GOT3 (cell line): ENCODE data around the gene SZRD1.

ENCODE experiments used
- DNase-seq: peaks from one replicate; lab custom pipeline; 2025; ENCODE audit warnings: mixed read lengths; lab: John Stamatoyannopoulos, UW

The SZRD1 gene

GRCh38 chr1:16397120-16397519, 30.1 kb downstream of the SZRD1 start:
- no peak for DNase-seq

- no peak for DNase-seq
Observed at GRCh38 chr1:16398371-16398953, 31.4 kb downstream of the SZRD1 start.

DNA sequence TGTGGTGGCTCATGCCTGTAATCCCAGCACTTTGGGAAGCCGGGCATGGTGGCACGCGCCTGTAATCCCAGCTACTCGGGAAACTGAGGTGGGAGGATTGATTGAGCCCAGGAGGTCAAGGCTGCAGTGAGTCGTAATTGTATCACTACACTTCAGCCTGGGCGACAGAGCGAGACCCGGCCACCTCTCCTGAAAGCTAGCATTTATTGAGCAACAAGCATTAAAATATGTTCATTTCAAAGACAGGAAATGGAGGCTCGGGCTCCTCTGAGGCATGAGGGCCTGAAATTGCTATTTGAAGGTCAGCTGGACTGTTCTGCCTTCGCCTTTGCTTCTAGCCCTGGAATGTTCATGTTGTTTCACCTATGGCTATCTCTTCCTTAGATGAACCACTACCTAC, 35.7 kb downstream of the SZRD1 start:
- no peak for DNase-seq

DNA sequence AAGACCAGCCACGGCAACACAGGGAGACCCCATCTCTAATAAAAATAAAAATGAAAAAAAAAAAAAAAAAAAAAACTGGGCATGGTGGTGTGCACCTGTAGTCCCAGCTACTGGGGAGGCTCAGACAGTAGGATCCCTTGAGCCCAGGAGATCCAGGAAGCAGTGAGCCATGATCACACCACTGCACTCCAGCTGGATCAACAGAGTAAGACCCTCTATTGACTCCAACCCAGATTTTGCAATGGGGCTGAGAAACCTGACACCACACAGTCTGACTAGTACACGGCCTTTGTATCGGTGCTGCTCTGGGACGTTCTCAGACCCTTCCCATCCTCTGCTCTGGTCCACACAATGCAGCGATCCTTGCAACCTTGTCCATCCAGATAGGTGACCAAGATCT, 38.4 kb downstream of the SZRD1 start:
- no peak for DNase-seq

- DNase-seq = no peak
Observed at GRCh38 chr1:16406868-16407267, 39.8 kb downstream of the SZRD1 start.

DNA sequence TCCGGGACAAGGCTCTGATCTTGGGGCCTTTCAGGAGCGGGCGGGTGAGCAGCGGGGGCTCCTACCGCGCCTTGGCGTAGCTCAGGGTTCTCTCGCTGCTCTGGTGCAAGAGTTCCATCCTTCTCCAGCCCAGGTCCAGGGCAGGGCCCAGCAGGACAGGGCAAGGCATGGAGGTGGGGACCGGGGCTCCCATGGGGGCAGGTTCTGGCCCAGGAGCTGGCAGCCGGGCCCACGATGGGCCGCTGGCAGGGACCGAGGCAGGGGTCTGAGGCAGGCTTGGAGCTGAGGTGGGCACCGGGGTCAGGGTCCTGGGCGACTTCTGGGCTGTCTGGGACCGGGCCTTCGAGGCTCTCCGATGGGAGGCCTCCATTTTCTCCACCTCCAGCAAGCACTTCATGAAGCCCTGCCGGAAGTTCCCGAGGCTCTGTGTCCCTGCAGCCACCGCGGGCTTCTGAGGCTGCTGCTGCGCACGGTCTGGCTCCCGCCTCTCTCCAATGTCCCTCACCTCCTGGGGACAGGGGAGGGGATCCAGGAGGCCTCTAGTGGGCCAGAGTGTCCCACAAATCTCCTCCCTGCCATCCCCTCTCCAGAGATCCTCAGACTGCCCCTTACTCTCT, 42.6 kb downstream of the SZRD1 start:
- DNase-seq = no peak

- no peak for DNase-seq
Observed at GRCh38 chr1:16410803-16411202, 43.8 kb downstream of the SZRD1 start.

GRCh38 chr1:16413191-16413590, 46.1 kb downstream of the SZRD1 start:
- no peak for DNase-seq

GRCh38 chr1:16418823-16419425, 51.9 kb downstream of the SZRD1 start:
- DNase-seq = no peak

DNA sequence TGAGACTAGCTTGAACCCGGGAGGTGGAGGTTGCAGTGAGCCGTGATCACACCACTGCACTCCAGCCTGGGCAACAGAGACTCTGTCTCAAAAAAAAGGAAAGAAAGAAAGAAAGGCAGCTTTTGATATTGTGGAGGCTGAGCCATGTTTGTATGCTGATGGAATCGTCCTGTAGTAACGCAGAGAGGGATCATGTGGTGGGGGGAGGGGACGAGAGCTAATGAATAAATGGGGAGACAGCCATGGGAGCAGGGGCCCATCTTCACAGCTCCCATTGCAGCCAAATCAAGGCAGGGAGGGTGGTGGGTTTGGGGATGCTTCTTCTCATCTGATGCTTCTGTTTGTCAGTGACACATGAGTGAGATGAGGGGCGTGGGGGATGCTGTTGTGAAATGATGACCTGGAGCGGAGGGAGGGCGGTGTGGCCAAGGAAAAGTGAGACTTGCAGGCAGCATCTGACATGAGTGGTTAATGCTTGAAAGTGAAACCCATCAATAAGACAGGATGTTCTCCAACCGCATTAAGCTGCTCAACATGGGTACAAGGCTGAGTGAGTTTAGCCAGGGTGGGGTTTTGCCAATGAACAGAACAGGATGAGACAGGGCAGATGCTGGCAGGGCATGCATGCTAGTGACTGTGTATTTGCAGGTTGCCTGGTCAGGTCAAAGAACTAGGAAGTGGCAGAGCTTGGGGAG, 53.5 kb downstream of the SZRD1 start:
- no peak for DNase-seq

GRCh38 chr1:16421201-16421600, 54.2 kb downstream of the SZRD1 start:
- no peak for DNase-seq

GRCh38 chr1:16422041-16422440, 55.0 kb downstream of the SZRD1 start:
- no peak for DNase-seq

GRCh38 chr1:16425125-16426025, 58.3 kb downstream of the SZRD1 start:
- DNase-seq = no peak

DNA sequence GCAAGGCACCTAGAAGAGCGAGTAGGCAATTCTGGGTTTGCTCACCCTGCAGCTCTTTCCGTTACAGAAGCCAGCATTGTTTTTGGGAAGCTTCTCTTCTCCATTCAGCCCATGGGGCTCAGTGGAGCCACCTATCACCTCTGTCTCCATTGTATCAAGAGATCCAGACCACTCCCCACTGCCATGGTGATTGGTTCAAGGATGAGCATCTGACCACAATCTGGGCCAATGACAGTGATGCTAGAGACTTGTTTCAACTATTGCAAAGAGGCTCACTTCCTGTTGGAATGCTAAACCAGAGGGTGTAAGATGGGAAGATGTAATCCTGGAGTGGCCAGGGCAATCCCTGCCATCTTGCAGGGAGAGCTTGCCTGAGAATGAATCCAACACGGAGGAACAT, 63.6 kb downstream of the SZRD1 start:
- DNase-seq = no peak

GRCh38 chr1:16433030-16433429, 66.0 kb downstream of the SZRD1 start:
- no peak for DNase-seq

- DNase-seq = no peak
Observed at GRCh38 chr1:16434007-16434406, 67.0 kb downstream of the SZRD1 start.

DNA sequence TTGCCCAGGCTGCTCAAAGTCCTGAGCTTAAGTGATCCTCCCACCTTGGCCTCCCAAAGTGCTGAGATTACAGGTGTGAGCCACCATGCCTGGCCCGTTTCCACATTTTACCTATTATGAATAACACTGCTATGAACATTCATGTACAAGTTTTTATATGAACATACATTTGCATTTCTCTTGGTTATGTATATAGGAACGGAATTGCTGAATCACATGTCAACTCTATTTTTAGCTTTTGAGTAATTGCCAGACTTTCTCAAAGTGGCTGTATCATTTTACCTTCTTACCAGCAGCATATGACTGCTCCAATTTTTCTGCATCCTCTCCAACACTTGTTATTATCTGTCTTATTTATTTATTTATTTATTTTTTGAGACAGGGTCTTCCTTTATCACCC, 67.5 kb downstream of the SZRD1 start:
- DNase-seq = no peak

DNA sequence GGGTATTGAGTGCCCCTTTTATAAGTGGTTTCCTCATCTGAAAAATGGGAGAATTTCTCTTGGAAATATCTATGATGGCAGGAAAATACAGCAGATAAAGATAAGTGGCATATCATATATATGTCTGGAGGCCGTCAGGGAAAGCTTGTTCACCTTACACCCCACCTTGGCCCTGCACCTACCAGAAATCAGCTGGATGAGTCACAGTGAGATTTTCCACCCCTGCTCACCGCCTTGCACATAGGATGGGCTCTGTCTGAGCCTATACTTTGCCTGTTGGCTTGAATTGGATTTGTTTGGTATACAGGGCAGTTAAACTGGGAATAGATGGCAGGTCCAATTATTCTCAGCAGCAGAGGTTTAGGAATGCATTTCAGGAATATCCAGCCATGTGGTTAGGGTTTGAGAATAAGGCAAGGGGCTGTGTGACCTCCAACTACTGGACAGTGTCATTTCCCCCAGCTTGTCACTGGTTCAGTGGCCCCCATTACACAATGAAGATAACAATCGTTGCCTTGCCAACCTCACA, 70.0 kb downstream of the SZRD1 start, which contains the start of gene SPATA21:
TSS of gene SPATA21 (minus strand) at position 479 of the 529 bp plus-strand sequence. CDS start 6,053 bp downstream, outside the sequence.
- DNase-seq = no peak

DNA sequence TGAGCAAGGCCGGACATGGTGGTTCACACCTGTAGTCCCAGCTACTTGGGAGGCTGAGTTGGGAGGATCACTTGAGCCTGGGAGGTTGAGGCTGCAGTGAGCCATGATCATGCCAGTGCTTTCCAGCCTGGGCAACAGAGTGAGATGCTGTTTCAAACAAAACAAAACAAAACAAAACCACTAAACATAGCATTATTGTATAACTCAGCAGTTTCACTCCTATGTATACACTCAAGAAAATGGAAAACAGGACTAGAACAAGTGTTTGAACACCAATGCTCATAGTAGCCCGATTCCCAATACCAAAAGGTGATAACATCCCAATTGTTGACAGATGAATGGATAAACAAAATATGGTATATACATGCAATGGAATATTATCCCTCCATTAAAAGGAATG, 71.5 kb downstream of the SZRD1 start:
- DNase-seq = no peak

GRCh38 chr1:16438924-16439323, 71.9 kb downstream of the SZRD1 start:
- DNase-seq = no peak

GRCh38 chr1:16440131-16440469, 73.1 kb downstream of the SZRD1 start:
- no peak for DNase-seq
